ENCODE measurements around the gene PNRC1.
"Not testable (repeated sequence)": the region's sequence is repeated elsewhere in the genome, so short reads cannot be mapped to it uniquely, and the experiment has no call there.

Gene PNRC1

GRCh38 chr6:89116702-89117101 is 36.2 kb downstream of the PNRC1 start:
- no peak for DNase-seq (ENCODE audit: low read depth)
- H3K4me1 ChIP-seq (ENCODE audit: control insufficient read depth, insufficient read depth, low read length) = peaks cover 5% of the 10 kb centered on the region
- H3K36me3 ChIP-seq (ENCODE audit: control insufficient read depth, insufficient read depth, low read length, severe bottlenecking) = no peaks in the 10 kb centered on the region

GRCh38 chr6:89117211-89118108 is 36.9 kb downstream of the PNRC1 start, which contains the start of gene SRSF12:
SRSF12 (minus strand) TSS chr6:89118071; CDS start chr6:89117887, 184 bp downstream.
- H3K9me3 ChIP-seq (ENCODE audit: control insufficient read depth, low read length) = no peaks in the 10 kb centered on the region
- peak within 1 kb of the TSS; percentile 78 for H3K9ac ChIP-seq (ENCODE audit: low read length)
- no peaks in the 10 kb centered on the region for H3K36me3 ChIP-seq (ENCODE audit: control insufficient read depth, insufficient read depth, low read length, severe bottlenecking)
- H3K27me3 ChIP-seq (replicated peaks; ENCODE audit: control insufficient read depth, insufficient read depth, low read length) = no peaks in the 10 kb centered on the region
- DNase-seq (ENCODE audit: low read depth) = peak; percentile 75
- H3K4me3 ChIP-seq (ENCODE audit: low read length) = peak within 1 kb of the TSS; percentile 85
- H3K4me1 ChIP-seq (ENCODE audit: control insufficient read depth, insufficient read depth, low read length) = peaks cover 5% of the 10 kb centered on the region

More at GRCh38 chr6:89116702-89117101, 36.2 kb downstream of the PNRC1 start:
- Histone ChIP-seq H3K9ac (ENCODE audit: low read length) (peak overlapping the region; percentile 78), H3K4me3 (ENCODE audit: low read length) (peak overlapping the region; percentile 85), H3K27me3 (replicated peaks; ENCODE audit: control insufficient read depth, insufficient read depth, low read length) (no peaks in the 10 kb centered on the region), H3K9me3 (ENCODE audit: control insufficient read depth, low read length) (no peaks in the 10 kb centered on the region)

- DNase-seq (ENCODE audit: low read depth) = no peak
- Histone ChIP-seq H3K36me3 (ENCODE audit: control insufficient read depth, insufficient read depth, low read length, severe bottlenecking) (no peaks in the 10 kb centered on the region), H3K9me3 (ENCODE audit: control insufficient read depth, low read length) (no peaks in the 10 kb centered on the region), H3K27me3 (replicated peaks; ENCODE audit: control insufficient read depth, insufficient read depth, low read length) (no peaks in the 10 kb centered on the region), H3K4me3 (ENCODE audit: low read length) (no peak overlapping the region), H3K4me1 (ENCODE audit: control insufficient read depth, insufficient read depth, low read length) (peaks cover 5% of the 10 kb centered on the region), H3K9ac (ENCODE audit: low read length) (no peak overlapping the region)
Observed at GRCh38 chr6:89118931-89119330, 38.4 kb downstream of the PNRC1 start.

GRCh38 chr6:89120371-89120770 is 39.8 kb downstream of the PNRC1 start:
- H3K9me3 ChIP-seq (ENCODE audit: control insufficient read depth, low read length) = no peaks in the 10 kb centered on the region
- H3K4me1 ChIP-seq (ENCODE audit: control insufficient read depth, insufficient read depth, low read length) = peaks cover 5% of the 10 kb centered on the region
- no peak overlapping the region for H3K4me3 ChIP-seq (ENCODE audit: low read length)
- DNase-seq (ENCODE audit: low read depth) = no peak
- H3K27me3 ChIP-seq (replicated peaks; ENCODE audit: control insufficient read depth, insufficient read depth, low read length) = no peaks in the 10 kb centered on the region
- no peak overlapping the region for H3K9ac ChIP-seq (ENCODE audit: low read length)
- no peaks in the 10 kb centered on the region for H3K36me3 ChIP-seq (ENCODE audit: control insufficient read depth, insufficient read depth, low read length, severe bottlenecking)

GRCh38 chr6:89121934-89122333 is 41.4 kb downstream of the PNRC1 start:
- Histone ChIP-seq H3K4me1 (ENCODE audit: control insufficient read depth, insufficient read depth, low read length) (peaks cover 2% of the 10 kb centered on the region), H3K9ac (ENCODE audit: low read length) (no peak overlapping the region), H3K4me3 (ENCODE audit: low read length) (no peak overlapping the region), H3K36me3 (ENCODE audit: control insufficient read depth, insufficient read depth, low read length, severe bottlenecking) (no peaks in the 10 kb centered on the region), H3K27me3 (replicated peaks; ENCODE audit: control insufficient read depth, insufficient read depth, low read length) (no peaks in the 10 kb centered on the region), H3K9me3 (ENCODE audit: control insufficient read depth, low read length) (no peaks in the 10 kb centered on the region)
- DNase-seq (ENCODE audit: low read depth) = no peak

GRCh38 chr6:89122625-89123024 is 42.1 kb downstream of the PNRC1 start:
- DNase-seq (ENCODE audit: low read depth) = peak; percentile 71
- Histone ChIP-seq H3K36me3 (ENCODE audit: control insufficient read depth, insufficient read depth, low read length, severe bottlenecking) (no peaks in the 10 kb centered on the region), H3K9me3 (ENCODE audit: control insufficient read depth, low read length) (no peaks in the 10 kb centered on the region), H3K27me3 (replicated peaks; ENCODE audit: control insufficient read depth, insufficient read depth, low read length) (no peaks in the 10 kb centered on the region), H3K4me3 (ENCODE audit: low read length) (no peak overlapping the region), H3K9ac (ENCODE audit: low read length) (no peak overlapping the region), H3K4me1 (ENCODE audit: control insufficient read depth, insufficient read depth, low read length) (no peaks in the 10 kb centered on the region)

GRCh38 chr6:89128256-89128671 is 47.7 kb downstream of the PNRC1 start:
- not testable (repeated sequence) for H3K4me3 ChIP-seq (ENCODE audit: low read length); H3K36me3 ChIP-seq (ENCODE audit: control insufficient read depth, insufficient read depth, low read length, severe bottlenecking); H3K27me3 ChIP-seq (replicated peaks; ENCODE audit: control insufficient read depth, insufficient read depth, low read length); DNase-seq (ENCODE audit: low read depth); H3K9me3 ChIP-seq (ENCODE audit: control insufficient read depth, low read length); H3K9ac ChIP-seq (ENCODE audit: low read length); H3K4me1 ChIP-seq (ENCODE audit: control insufficient read depth, insufficient read depth, low read length)

- DNase-seq (ENCODE audit: low read depth) = no peak
- Histone ChIP-seq H3K36me3 (ENCODE audit: control insufficient read depth, insufficient read depth, low read length, severe bottlenecking) (no peaks in the 10 kb centered on the region), H3K27me3 (replicated peaks; ENCODE audit: control insufficient read depth, insufficient read depth, low read length) (no peaks in the 10 kb centered on the region), H3K9me3 (ENCODE audit: control insufficient read depth, low read length) (peaks cover 7% of the 10 kb centered on the region), H3K4me1 (ENCODE audit: control insufficient read depth, insufficient read depth, low read length) (no peaks in the 10 kb centered on the region), H3K9ac (ENCODE audit: low read length) (no peak overlapping the region), H3K4me3 (ENCODE audit: low read length) (no peak overlapping the region)
Observed at GRCh38 chr6:89131599-89131998, 51.0 kb downstream of the PNRC1 start.

- no peak for DNase-seq (ENCODE audit: low read depth)
- peaks cover 7% of the 10 kb centered on the region for H3K9me3 ChIP-seq (ENCODE audit: control insufficient read depth, low read length)
- H3K4me3 ChIP-seq (ENCODE audit: low read length) = no peak overlapping the region
- H3K4me1 ChIP-seq (ENCODE audit: control insufficient read depth, insufficient read depth, low read length) = no peaks in the 10 kb centered on the region
- H3K27me3 ChIP-seq (replicated peaks; ENCODE audit: control insufficient read depth, insufficient read depth, low read length) = no peaks in the 10 kb centered on the region
- no peak overlapping the region for H3K9ac ChIP-seq (ENCODE audit: low read length)
- H3K36me3 ChIP-seq (ENCODE audit: control insufficient read depth, insufficient read depth, low read length, severe bottlenecking) = no peaks in the 10 kb centered on the region
Observed at GRCh38 chr6:89132057-89132456, 51.5 kb downstream of the PNRC1 start.

- no peak overlapping the region for H3K4me3 ChIP-seq (ENCODE audit: low read length)
- H3K9me3 ChIP-seq (ENCODE audit: control insufficient read depth, low read length) = peaks cover under 1% of the 10 kb centered on the region
- no peaks in the 10 kb centered on the region for H3K36me3 ChIP-seq (ENCODE audit: control insufficient read depth, insufficient read depth, low read length, severe bottlenecking)
- DNase-seq (ENCODE audit: low read depth) = no peak
- H3K4me1 ChIP-seq (ENCODE audit: control insufficient read depth, insufficient read depth, low read length) = no peaks in the 10 kb centered on the region
- no peaks in the 10 kb centered on the region for H3K27me3 ChIP-seq (replicated peaks; ENCODE audit: control insufficient read depth, insufficient read depth, low read length)
- no peak overlapping the region for H3K9ac ChIP-seq (ENCODE audit: low read length)
Observed at GRCh38 chr6:89133981-89134380, 53.4 kb downstream of the PNRC1 start.

GRCh38 chr6:89134723-89135122 is 54.2 kb downstream of the PNRC1 start:
- no peak overlapping the region for H3K4me3 ChIP-seq (ENCODE audit: low read length)
- no peaks in the 10 kb centered on the region for H3K4me1 ChIP-seq (ENCODE audit: control insufficient read depth, insufficient read depth, low read length)
- no peaks in the 10 kb centered on the region for H3K27me3 ChIP-seq (replicated peaks; ENCODE audit: control insufficient read depth, insufficient read depth, low read length)
- no peak overlapping the region for H3K9ac ChIP-seq (ENCODE audit: low read length)
- H3K9me3 ChIP-seq (ENCODE audit: control insufficient read depth, low read length) = no peaks in the 10 kb centered on the region
- DNase-seq (ENCODE audit: low read depth) = no peak
- no peaks in the 10 kb centered on the region for H3K36me3 ChIP-seq (ENCODE audit: control insufficient read depth, insufficient read depth, low read length, severe bottlenecking)

Data from adipocyte (in vitro differentiated cells).